Subcutaneous abdominal adipose tissue (tissue), 5 donors: ENCODE measurements around the gene STUB1.

Source experiments
- H3K27ac ChIP-seq: one replicate; pipeline ENCODE4 v1.7.0; 2013; ENCODE audit warnings: low read depth, mild to moderate bottlenecking, inconsistent platforms, low read length, moderate library complexity
- H3K27me3 ChIP-seq, 5 donors: one replicate each; pipeline ENCODE4 v1.7.0; 2013; ENCODE audit warnings: low read length in 5 of 5, inconsistent platforms in 1 of 5; ENCODE audit not compliant: control insufficient read depth in 5 of 5, insufficient read depth in 4 of 5
- H3K36me3 ChIP-seq, 5 donors: one replicate each; pipeline ENCODE4 v1.7.0; 2013; ENCODE audit warnings: low read length in 5 of 5; ENCODE audit not compliant: control insufficient read depth in 5 of 5, insufficient read depth in 5 of 5
- H3K4me1 ChIP-seq, 5 donors: one replicate each; pipeline ENCODE4 v1.7.0; 2013; ENCODE audit warnings: low read length in 5 of 5, mild to moderate bottlenecking in 3 of 5, moderate library complexity in 1 of 5; ENCODE audit not compliant: control insufficient read depth in 5 of 5, insufficient read depth in 5 of 5
- H3K4me3 ChIP-seq, 5 donors: one replicate each; pipeline ENCODE4 v1.7.0; 2013; ENCODE audit warnings: low read length in 5 of 5, low read depth in 1 of 5
- H3K9ac ChIP-seq, 5 donors: one replicate each; pipeline ENCODE4 v1.7.0; 2013; ENCODE audit warnings: low read length in 5 of 5, mild to moderate bottlenecking in 4 of 5, moderate library complexity in 3 of 5
- H3K9me3 ChIP-seq, 5 donors: one replicate each; pipeline ENCODE4 v1.7.0; 2013; ENCODE audit warnings: low read length in 5 of 5; ENCODE audit not compliant: control insufficient read depth in 5 of 5
- donor health status: healthy.
- donor health status: healthy.
- donor health status: healthy.
- donor health status: healthy.
- donor health status: healthy.

Gene STUB1

DNA sequence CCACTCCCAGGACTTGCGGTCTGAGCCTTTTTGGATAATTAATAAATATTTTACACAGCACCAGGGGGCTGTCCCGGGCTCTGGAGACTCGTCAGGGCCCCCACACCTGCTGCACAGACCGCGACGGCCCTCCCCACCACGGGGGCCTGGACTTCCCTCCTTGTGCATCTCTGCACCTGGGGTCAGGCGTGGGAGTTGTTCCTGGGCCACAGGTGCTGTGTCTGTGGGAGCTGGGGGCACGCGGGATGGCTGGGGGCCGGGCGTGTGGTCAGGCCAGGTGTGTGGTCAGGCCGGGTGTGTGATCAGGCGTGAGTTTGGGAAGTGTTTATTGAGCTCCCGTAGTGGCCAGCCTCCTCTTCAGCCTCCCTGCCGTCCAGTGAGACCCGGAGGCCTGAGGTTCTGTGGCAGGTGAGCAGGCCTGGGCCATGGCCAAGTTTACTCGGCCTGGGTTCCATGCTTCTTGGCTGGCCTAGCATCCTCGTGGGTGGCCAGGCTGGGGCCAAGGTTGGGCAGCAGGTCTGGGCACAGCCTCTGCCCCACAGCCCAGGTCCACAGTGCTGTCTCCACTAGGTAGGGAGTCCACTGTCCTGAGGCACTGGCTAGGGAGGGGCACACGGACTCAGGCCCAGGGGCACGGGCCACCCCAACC is 1.9 kb upstream of the STUB1 start:
- peaks cover 4 to 57% (median 50%) of the 10 kb centered on the region in 5 donors for H3K4me1 ChIP-seq
- H3K27me3 ChIP-seq = peaks cover 0 to 4% (median 0%) of the 10 kb centered on the region in 5 donors
- H3K4me3 ChIP-seq = no peak overlapping the region
- no peaks in the 10 kb centered on the region for H3K9me3 ChIP-seq
- no peak overlapping the region for H3K27ac ChIP-seq
- H3K36me3 ChIP-seq = peaks cover 0 to 28% (median 21%) of the 10 kb centered on the region in 5 donors
- H3K9ac ChIP-seq = no peak overlapping the region

DNA sequence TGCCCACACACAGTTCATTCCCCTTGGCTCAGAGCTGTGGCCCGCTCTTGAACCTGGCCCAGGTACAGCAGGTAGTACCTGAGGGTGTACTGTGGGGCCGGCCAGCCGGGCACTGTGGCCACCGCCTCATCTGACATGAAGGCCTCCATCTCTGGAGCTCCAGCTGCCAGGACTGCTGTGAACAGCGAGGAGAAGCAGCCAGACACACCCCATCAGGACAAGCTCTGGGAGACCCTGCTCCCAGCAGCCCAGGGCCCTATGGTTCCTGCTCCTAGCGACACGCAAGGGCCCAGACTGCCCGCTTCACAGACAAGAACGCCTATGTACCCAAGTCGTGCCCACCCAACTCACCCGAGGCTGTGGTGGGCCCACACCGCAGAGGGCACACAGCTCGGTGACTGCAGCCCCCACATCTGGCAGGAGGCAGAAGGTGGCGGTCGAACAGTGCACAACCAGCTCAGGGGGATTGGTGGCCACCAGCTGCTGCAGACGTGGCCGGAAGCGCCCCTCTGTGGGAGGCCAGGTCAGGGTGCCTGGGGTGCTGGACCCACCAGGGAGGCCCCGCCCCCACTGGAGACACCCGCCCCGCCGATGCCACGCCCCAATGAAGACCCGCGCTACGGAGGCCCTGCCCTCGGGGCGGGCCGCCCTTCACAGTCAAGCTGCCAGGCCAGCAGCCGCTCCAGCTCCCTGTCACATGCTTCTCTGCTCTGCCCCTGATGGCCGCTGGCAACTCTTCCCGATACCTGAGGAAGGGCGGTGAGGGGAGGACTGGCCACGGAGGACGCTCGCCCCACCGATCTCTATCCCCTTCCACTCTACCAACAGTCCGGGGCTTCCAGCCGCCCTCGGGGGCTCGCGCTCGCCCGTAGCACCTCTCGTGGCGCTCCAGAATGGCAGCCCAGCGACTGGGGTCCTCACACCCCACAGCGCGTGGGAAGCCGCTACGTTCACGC is 1.1 kb upstream of the STUB1 start:
- Histone ChIP-seq H3K9ac (peak overlapping the region in 1 of 5 donors; percentile 69), H3K9me3 (no peaks in the 10 kb centered on the region), H3K36me3 (peaks cover 0 to 20% (median 16%) of the 10 kb centered on the region in 5 donors), H3K4me1 (peaks cover 4 to 63% (median 56%) of the 10 kb centered on the region in 5 donors), H3K4me3 (peak overlapping the region in 4 of 5 donors; percentile 56 to 73 (median 64)), H3K27me3 (peaks cover 0 to 4% (median 0%) of the 10 kb centered on the region in 5 donors), H3K27ac (no peak overlapping the region)

DNA sequence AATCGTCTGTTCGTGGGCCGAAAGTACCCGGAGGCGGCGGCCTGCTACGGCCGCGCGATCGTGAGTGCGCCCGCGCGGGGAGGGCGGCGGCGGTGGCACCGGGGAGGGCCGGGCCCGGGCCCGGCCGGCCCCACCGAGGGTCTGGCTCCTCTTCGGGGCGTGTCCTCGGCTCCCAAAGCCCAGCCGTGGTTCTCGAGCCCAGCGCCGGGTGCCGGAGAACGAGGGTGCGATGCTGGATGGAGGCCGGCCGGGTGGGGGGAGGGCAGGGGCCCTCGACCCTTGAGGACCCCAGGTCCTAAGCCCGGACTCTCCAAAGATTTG is 375 bp downstream of the STUB1 start:
- peak overlapping the region in 4 of 5 donors; percentile 84 to 90 (median 86) for H3K9ac ChIP-seq

DNA sequence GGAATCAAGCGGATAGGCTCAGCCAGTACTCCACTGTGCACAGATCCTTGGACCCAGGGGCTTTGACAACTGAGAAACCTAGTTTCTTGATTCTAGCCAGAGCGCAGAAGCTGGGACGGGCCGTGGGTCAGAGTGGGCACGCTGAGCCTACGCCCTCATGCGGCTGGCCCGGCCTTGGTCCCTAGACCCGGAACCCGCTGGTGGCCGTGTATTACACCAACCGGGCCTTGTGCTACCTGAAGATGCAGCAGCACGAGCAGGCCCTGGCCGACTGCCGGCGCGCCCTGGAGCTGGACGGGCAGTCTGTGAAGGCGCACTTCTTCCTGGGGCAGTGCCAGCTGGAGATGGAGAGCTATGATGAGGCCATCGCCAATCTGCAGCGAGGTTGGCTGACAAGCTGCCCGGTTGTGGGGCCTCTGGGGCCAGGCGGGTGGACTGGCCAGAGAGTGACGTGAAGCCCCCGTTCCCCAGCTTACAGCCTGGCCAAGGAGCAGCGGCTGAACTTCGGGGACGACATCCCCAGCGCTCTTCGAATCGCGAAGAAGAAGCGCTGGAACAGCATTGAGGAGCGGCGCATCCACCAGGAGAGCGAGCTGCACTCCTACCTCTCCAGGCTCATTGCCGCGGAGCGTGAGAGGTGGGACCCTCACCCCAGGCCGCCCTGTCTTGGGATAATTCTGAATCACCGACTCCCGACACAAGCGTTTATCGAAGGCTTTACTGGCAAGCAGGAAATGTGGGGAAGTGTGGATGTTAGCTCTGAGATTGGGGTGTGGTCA is 946 bp downstream of the STUB1 start:
- peaks cover 0 to 4% (median 0%) of the 10 kb centered on the region in 5 donors for H3K27me3 ChIP-seq
- H3K36me3 ChIP-seq = peaks cover 0 to 19% (median 16%) of the 10 kb centered on the region in 5 donors
- peak overlapping the region in 4 of 5 donors; percentile 84 to 90 (median 86) for H3K9ac ChIP-seq
- H3K9me3 ChIP-seq = no peaks in the 10 kb centered on the region
- H3K4me3 ChIP-seq = peak overlapping the region; percentile 59 to 78 (median 75)
- H3K4me1 ChIP-seq = peaks cover 4 to 69% (median 52%) of the 10 kb centered on the region in 5 donors
- H3K27ac ChIP-seq = peak overlapping the region; percentile 62

More for the DNA sequence above, 375 bp downstream of the STUB1 start:
- peak overlapping the region; percentile 59 to 78 (median 75) for H3K4me3 ChIP-seq
- peaks cover 0 to 19% (median 16%) of the 10 kb centered on the region in 5 donors for H3K36me3 ChIP-seq
- H3K9me3 ChIP-seq = no peaks in the 10 kb centered on the region
- H3K27ac ChIP-seq = peak overlapping the region; percentile 62
- H3K4me1 ChIP-seq = peaks cover 4 to 69% (median 57%) of the 10 kb centered on the region in 5 donors
- peaks cover 0 to 4% (median 0%) of the 10 kb centered on the region in 5 donors for H3K27me3 ChIP-seq

DNA sequence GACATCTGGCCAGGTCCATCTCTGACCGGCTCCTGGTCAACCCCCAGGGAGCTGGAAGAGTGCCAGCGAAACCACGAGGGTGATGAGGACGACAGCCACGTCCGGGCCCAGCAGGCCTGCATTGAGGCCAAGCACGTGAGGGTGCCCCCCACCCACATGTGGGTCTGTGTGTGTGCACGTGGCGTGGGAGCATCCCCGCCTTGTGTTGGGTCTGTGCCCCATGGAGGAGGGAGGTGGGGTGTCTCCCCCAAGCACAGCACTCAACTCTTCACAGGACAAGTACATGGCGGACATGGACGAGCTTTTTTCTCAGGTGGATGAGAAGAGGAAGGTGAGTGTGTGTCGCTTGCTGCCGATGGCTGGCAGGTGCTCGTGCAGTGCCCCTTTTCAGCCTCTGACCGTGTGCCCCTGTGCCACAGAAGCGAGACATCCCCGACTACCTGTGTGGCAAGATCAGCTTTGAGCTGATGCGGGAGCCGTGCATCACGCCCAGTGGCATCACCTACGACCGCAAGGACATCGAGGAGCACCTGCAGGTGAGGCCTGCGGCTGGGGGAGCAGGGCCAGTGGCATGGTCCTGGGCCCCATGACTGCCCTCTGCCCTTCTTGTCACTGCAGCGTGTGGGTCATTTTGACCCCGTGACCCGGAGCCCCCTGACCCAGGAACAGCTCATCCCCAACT is 1.7 kb downstream of the STUB1 start:
- peak overlapping the region; percentile 62 for H3K27ac ChIP-seq
- H3K4me1 ChIP-seq = peaks cover 4 to 65% (median 51%) of the 10 kb centered on the region in 5 donors
- H3K9ac ChIP-seq = peak overlapping the region in 3 of 5 donors; percentile 84 to 90 (median 85)
- no peaks in the 10 kb centered on the region for H3K9me3 ChIP-seq
- H3K4me3 ChIP-seq = peak overlapping the region in 4 of 5 donors; percentile 25 to 78 (median 74)
- H3K36me3 ChIP-seq = peaks cover 0 to 25% (median 21%) of the 10 kb centered on the region in 5 donors
- H3K27me3 ChIP-seq = peaks cover 0 to 3% (median 0%) of the 10 kb centered on the region in 5 donors

DNA sequence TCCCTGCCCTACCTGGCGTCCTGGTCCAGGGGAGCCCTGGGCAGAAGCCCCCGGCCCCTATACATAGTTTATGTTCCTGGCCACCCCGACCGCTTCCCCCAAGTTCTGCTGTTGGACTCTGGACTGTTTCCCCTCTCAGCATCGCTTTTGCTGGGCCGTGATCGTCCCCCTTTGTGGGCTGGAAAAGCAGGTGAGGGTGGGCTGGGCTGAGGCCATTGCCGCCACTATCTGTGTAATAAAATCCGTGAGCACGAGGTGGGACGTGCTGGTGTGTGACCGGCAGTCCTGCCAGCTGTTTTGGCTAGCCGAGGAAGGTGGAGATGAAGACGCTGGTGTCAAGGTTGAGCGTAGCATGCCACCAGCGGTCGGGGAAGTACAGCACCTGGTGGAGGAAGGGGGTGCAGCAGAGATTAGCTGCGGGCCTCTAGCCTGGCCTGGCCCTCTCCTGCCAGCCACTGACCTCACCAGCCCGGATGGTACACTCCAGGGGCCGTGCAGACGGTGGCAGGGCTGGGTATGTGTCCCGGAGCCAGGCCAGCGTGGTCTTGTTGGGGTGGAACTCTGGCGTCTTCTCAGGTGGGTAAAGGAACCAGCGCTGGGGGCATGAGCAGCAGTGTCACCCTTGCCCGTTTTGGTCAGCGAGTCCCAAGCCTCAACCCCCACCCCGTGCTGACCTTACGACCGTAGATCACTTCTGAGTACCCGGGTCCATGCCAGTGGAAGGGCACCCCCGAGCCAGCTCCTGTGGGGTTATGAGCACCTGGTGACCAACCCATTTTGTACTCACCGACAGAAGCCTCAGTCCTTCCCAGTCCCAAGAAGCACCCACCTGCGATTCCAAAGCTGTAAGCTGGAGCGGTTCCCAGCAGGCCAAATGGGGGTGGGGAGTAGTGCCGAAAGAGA is 2.5 kb downstream of the STUB1 start:
- H3K4me1 ChIP-seq = peaks cover 4 to 65% (median 51%) of the 10 kb centered on the region in 5 donors
- peak overlapping the region; percentile 37 for H3K27ac ChIP-seq
- peaks cover 0 to 34% (median 29%) of the 10 kb centered on the region in 5 donors for H3K36me3 ChIP-seq

DNA sequence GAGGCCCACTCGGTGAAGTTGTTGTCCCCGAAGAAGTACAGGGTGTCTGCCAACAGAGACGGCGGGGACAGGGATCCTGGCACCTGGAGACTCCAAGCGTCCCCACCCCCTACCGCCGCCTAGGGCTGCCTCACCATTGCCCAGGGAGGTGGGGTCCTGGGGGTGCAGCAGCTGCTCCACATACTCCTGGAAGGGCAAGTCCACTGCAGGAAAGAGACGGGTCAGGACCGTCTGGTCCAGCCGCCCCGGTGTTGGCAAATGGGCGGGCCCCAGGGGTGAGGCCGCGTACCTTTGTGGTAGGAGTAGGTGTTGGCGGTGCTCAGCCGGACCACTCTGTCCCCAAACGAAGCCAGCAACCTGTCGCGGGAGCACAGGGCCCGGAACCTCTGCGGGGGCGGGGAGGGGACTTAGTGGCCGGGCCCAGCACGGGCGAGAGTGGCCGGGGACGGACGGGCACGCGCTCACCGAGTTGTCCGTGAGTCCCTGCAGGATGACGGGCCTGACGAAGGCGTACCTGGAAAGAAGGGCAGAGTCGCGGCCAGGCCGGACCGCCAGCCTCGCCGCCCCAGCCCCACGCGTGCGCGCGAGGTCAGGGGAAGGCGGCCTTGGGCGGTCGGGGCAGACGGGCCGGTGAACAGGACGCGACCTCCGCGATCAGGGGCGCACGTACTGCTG is 3.3 kb downstream of the STUB1 start:
- Histone ChIP-seq H3K4me3 (peak overlapping the region in 4 of 5 donors; percentile 67 to 80 (median 73)), H3K4me1 (peaks cover 4 to 68% (median 51%) of the 10 kb centered on the region in 5 donors), H3K27me3 (no peaks in the 10 kb centered on the region), H3K9me3 (no peaks in the 10 kb centered on the region), H3K36me3 (peaks cover 0 to 35% (median 31%) of the 10 kb centered on the region in 5 donors), H3K9ac (peak overlapping the region in 3 of 5 donors; percentile 62 to 71 (median 68)), H3K27ac (peak overlapping the region; percentile 37)

More for the DNA sequence above, 2.5 kb downstream of the STUB1 start:
- Histone ChIP-seq H3K9me3 (no peaks in the 10 kb centered on the region), H3K9ac (peak overlapping the region in 3 of 5 donors; percentile 24 to 71 (median 62)), H3K27me3 (no peaks in the 10 kb centered on the region), H3K4me3 (peak overlapping the region in 2 of 5 donors; percentile 68 to 78)
